ENCODE data around the gene ACOT12. TPM values are rescaled to one million over a fixed set of nuclear protein-coding genes. Genes with fewer than 3 reads are reported as not detected.

ACOT12 gene
- total RNA-seq, 1 experiment from 2014 or later = not detected

DNA sequence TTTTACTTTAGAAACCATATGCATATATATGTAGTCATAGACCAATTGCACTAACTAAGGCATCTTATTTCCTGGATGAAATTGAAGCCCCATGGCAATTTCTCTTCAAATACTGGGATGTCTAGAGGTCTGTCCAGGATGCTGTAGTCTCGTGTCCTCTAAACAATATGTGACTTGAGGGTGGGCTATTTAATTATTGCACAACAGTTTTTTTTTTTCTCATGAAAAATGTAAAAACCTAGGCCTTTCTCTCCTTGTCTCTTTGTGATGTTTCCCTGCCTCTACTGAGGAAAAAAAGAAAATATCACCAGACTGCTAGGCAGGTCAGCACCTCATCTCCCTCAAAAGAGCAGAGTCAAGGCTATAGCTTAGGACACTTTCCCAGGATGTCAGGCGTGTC, 58.0 kb downstream of the ACOT12 start:
- no peak overlapping the region for H3K23ac ChIP-seq (ENCODE audit: insufficient read length, low read depth, low read length)
- Mint-ChIP-seq H3K27ac (no peak overlapping the region; a peak in 1 of 7 replicates), H3K27me3 (ENCODE audit: low read depth) (no peaks in the 10 kb centered on the region; the same call in 1 of the 2 replicates), H3K4me3 (no peak overlapping the region), H3K36me3 (ENCODE audit: insufficient read depth in 1 of 3, low read depth in 3 of 3) (no peaks in the 10 kb centered on the region; a peak in 1 of 7 replicates), H3K4me1 (no peaks in the 10 kb centered on the region), H3K9me3 (no peaks in the 10 kb centered on the region; a peak in 2 of 5 replicates)
- no peak overlapping the region for H3K27ac ChIP-seq (ENCODE audit: insufficient read length, low read depth, low read length)
- H2BK20ac ChIP-seq (ENCODE audit: low read depth, low read length, poor library complexity, severe bottlenecking) = no peak overlapping the region
- H3K9ac ChIP-seq (ENCODE audit: extremely low read depth, insufficient read length, low read length) = no peak overlapping the region
- no peak overlapping the region for H4K5ac ChIP-seq (ENCODE audit: insufficient read length, low read depth, low read length)
- H3K4me1 ChIP-seq (ENCODE audit: insufficient read depth, low read length) = no peaks in the 10 kb centered on the region
- H2BK12ac ChIP-seq (ENCODE audit: insufficient read length, low read depth, low read length) = no peak overlapping the region
- no peak overlapping the region for H3K4ac ChIP-seq (ENCODE audit: low read depth, low read length)
- no peaks in the 10 kb centered on the region for H3K23me2 ChIP-seq (ENCODE audit: insufficient read length, low read depth, low read length, poor library complexity, severe bottlenecking)
- H3K9me3 ChIP-seq (ENCODE audit: control insufficient read depth, low read depth, low read length) = no peaks in the 10 kb centered on the region
- no peaks in the 10 kb centered on the region for H4K20me1 ChIP-seq (ENCODE audit: control insufficient read depth, insufficient read depth, insufficient read length)
- H2AK5ac ChIP-seq (ENCODE audit: insufficient read length, low read length) = no peak overlapping the region
- no peak for DNase-seq
- no peak overlapping the region for H2BK15ac ChIP-seq (ENCODE audit: low read depth, low read length)
- H3K79me1 ChIP-seq (ENCODE audit: insufficient read depth, low read depth, low read length, poor library complexity, severe bottlenecking) = no peaks in the 10 kb centered on the region
- no peak overlapping the region for H4K91ac ChIP-seq (ENCODE audit: insufficient read length, low read depth, low read length)
- TF ChIP-seq, protein P1, sequence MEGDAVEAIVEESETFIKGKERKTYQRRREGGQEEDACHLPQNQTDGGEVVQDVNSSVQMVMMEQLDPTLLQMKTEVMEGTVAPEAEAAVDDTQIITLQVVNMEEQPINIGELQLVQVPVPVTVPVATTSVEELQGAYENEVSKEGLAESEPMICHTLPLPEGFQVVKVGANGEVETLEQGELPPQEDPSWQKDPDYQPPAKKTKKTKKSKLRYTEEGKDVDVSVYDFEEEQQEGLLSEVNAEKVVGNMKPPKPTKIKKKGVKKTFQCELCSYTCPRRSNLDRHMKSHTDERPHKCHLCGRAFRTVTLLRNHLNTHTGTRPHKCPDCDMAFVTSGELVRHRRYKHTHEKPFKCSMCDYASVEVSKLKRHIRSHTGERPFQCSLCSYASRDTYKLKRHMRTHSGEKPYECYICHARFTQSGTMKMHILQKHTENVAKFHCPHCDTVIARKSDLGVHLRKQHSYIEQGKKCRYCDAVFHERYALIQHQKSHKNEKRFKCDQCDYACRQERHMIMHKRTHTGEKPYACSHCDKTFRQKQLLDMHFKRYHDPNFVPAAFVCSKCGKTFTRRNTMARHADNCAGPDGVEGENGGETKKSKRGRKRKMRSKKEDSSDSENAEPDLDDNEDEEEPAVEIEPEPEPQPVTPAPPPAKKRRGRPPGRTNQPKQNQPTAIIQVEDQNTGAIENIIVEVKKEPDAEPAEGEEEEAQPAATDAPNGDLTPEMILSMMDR (conservative IDR thresholded peaks at IDR 0.05) = no peak
- no peak overlapping the region for H3T11ph ChIP-seq (ENCODE audit: low read length)
- no peak overlapping the region for H3K18ac ChIP-seq (ENCODE audit: insufficient read length, low read depth, low read length)
- no peak overlapping the region for H3K56ac ChIP-seq (ENCODE audit: insufficient read length, low read depth, low read length)
- WGBS (ENCODE audit: extremely low coverage, insufficient read length, low lambda C conversion rate) = no CpG with 5 or more reads among the region's 2 CpGs
- H3K27me3 ChIP-seq (ENCODE audit: insufficient read depth, low read length) = no peaks in the 10 kb centered on the region
- no peak overlapping the region for H2AFZ ChIP-seq (ENCODE audit: low read length)
- H3K14ac ChIP-seq (ENCODE audit: insufficient read depth, low read length) = no peak overlapping the region
- H2BK5ac ChIP-seq (ENCODE audit: insufficient read length, low read length) = no peak overlapping the region
- no peak overlapping the region for H2BK120ac ChIP-seq (ENCODE audit: low read depth, low read length, poor library complexity, severe bottlenecking)
- no peaks in the 10 kb centered on the region for H3K79me2 ChIP-seq (ENCODE audit: insufficient read depth, low read length)
- H3K4me2 ChIP-seq (ENCODE audit: insufficient read depth, insufficient read length, low read length) = no peak overlapping the region
- H4K8ac ChIP-seq (replicated peaks; ENCODE audit: insufficient read length, low read depth, low read length) = no peak overlapping the region

Data from H9 (cell line).